T follicular helper cell (primary cell): ENCODE results near the gene OSBPL2.

Source experiments
- DNase-seq: peaks from one replicate; pipeline ENCODE4 v3.0.0-alpha.2; 2020; ENCODE audit warnings: low read depth

Gene OSBPL2

GRCh38 chr20:62235777-62236157 lies 2.6 kb upstream of the OSBPL2 start:
- no peak for DNase-seq

- DNase-seq, result no peak
These were observed 2.1 kb upstream of the OSBPL2 start for GRCh38 chr20:62236200-62236599.

DNA sequence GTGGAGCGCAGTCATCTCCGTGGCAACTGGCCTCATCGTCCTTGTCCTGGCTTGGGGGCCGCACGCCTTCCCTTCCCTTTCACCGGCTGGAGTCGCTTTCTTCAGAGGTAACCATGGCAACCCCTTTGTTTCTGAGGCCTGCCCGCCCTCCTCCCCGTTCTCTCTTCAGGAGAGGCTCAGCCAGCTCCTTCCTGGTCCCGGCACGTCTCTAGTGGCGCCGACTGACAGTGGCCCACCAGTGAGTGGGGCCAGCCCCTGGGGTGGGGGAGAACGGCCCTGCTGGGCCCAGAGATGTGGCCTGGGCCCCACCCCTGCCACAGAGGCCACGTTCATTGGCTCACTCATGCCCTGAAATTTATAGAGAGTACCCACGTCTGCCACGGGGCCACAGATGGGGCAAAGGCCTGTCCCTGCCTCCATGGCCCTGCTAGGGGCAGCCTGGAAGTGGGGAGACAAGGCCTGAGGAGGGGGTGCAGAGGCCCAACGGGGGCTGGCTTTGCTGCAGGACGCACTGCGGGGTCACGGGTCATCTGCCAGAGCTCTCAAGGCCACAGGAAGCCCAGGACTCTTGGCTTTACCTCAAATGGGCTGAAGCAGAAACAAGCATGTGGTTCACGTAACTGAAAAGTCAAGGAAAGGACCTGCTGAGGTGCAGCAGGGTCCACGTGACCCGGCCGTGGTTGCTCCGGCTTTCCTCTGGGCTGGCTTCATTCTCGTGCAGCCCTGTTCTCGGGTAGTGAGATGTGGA lies 1.4 kb upstream of the OSBPL2 start:
- no peak for DNase-seq

- no peak for DNase-seq
These were observed 864 bp upstream of the OSBPL2 start for GRCh38 chr20:62237514-62237800.

GRCh38 chr20:62238569-62239277 lies 402 bp downstream of the OSBPL2 start:
- DNase-seq, result no peak

- no peak for DNase-seq
These were observed 1.1 kb downstream of the OSBPL2 start for GRCh38 chr20:62239278-62239879.

DNA sequence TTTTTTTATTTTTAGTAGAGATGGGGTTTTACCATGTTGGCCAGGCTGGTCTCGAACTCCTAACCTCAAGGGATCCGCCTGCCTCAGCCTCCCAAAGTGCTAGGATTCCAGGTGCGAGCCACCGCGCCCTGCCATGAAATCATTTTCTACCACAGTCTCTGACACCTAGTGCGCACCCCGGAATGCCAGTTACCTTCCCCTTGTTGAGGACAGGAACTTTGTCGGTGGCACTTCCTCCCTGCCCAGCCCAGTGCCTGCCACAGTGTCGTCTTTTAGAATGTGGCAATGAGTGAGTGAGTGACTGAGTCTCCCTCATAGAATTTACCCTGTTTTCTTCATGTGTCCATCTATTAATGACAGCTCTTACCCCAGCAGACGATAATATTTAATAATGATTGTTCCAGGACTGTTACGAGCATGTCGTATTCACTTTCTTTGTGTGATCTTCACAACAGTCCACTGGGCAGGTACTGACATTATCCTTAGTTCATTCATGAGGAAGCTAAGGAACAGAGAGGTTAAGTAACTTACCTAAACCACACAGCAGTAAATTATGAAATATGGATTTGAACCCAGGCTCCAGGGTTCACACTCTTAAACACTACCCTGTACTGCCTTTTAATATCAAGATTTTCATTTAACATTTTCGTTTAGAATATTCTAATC lies 1.8 kb downstream of the OSBPL2 start:
- DNase-seq, result no peak

DNA sequence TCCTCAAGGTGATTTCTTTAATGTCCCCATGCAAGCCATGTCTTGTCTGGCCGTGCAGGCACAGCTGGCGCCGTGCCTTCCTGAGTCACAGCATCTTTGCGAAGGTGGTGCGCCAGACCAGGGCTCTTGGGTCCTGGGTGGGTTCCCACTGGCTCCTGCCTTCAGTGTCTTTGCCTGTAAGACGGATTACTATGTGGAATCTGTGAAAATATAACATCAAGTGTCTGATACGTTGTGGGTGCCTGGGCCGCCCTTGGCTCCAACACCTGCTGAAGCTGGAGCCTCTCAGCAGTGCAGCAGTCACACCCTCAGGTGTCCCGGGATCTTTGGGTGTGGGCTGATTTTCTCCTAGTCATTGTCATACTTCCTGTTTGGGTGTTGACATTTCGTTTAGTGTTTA lies 3.2 kb downstream of the OSBPL2 start:
- no peak for DNase-seq

DNA sequence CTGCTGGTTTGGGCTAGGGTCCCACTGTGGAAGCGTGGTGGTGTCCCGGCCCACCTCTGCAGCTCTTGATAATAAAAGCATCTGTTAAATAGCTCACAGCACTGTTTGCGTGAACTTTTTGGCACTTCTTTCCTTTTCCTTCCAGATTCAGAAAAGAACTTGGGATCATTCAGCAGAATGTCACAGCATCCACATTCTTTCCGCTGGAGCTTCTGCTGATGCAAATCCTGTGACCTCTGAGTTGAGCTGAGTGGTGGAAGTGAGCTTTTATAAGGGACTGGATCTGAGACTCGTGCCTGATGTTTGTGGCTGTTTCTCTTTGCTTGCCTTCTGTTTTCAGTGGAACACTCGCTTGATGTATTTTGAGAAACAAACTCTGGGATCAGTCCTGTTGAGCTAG lies 3.9 kb downstream of the OSBPL2 start:
- no peak for DNase-seq

GRCh38 chr20:62243106-62243505 lies 4.8 kb downstream of the OSBPL2 start:
- DNase-seq, result no peak

GRCh38 chr20:62243906-62244515 lies 5.7 kb downstream of the OSBPL2 start:
- DNase-seq, result no peak

- DNase-seq, result no peak
These were observed 6.4 kb downstream of the OSBPL2 start for GRCh38 chr20:62244644-62245108.

DNA sequence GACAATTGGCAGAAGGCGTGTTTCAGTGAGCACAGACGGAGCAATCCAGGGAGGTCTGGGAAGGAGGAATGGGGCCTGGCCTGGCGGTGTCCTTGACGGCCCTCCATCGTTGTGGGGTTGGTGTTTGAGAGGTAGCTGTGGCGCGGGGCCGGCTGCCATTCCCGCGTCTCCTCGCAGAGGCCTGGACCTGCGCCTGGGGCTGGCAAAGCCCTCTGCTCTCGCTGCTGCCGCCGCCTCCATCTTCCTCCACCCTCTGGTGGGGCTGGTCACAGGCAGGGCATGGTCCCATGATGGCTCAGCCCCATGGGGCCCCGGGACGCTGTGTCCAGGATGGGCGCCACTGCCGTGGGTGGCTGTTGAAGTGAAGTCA lies 7.6 kb downstream of the OSBPL2 start:
- no peak for DNase-seq

DNA sequence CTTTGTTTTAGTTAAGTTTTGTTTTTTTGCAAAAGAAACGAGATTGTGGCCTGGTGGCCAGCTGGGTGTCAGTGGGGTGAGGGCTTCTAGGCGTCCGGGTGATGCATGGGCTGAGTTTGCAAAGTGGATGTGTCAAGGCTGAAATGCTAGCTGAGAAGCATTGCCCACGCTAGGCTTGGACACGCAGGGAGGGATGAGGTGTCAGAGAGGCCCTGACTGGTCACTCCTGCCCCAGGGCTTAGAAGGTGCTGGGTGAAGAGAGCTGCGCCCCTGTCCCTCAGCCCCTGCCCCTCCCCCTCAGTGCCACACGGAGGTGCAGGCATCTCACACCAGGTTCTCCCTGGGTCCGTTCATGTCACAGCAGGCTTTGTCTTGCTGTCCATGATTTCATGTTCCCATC lies 8.1 kb downstream of the OSBPL2 start:
- DNase-seq, result no peak

GRCh38 chr20:62246872-62247652 lies 8.7 kb downstream of the OSBPL2 start:
- DNase-seq, result no peak

GRCh38 chr20:62248890-62249560 lies 10.7 kb downstream of the OSBPL2 start:
- DNase-seq, result no peak

DNA sequence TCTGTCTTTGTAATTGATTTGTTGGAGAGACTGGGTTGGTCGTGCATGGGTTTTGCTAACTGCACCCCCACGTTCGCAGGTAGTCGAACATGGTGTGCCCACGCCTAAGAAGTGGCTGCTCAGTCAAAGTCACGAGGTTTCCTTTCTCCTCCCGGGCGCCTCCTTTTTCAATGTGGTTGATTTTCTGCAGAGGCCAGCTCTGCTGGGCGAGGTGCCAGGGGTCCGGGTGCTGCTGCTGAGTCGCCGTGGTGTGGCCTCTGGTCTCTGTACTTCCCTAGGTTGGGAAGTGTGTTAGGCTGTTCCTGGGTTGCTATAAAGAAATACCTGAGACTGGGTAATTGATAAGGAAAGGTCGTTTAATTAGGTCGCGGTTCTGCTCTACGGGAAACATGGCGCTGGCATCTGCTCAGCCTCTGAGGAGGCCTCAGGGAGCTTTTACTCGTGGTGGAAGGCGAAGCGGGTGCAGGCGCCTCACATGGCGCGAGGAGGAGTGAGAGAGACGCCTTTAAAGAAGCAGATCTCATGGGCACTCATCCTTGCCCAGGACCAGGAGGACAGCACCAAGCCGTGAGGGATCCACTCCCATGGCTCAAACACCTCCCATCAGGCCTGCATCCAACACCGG lies 14.1 kb downstream of the OSBPL2 start:
- DNase-seq, result no peak

- DNase-seq, result no peak
These were observed 15.1 kb downstream of the OSBPL2 start for GRCh38 chr20:62253398-62253797.

DNA sequence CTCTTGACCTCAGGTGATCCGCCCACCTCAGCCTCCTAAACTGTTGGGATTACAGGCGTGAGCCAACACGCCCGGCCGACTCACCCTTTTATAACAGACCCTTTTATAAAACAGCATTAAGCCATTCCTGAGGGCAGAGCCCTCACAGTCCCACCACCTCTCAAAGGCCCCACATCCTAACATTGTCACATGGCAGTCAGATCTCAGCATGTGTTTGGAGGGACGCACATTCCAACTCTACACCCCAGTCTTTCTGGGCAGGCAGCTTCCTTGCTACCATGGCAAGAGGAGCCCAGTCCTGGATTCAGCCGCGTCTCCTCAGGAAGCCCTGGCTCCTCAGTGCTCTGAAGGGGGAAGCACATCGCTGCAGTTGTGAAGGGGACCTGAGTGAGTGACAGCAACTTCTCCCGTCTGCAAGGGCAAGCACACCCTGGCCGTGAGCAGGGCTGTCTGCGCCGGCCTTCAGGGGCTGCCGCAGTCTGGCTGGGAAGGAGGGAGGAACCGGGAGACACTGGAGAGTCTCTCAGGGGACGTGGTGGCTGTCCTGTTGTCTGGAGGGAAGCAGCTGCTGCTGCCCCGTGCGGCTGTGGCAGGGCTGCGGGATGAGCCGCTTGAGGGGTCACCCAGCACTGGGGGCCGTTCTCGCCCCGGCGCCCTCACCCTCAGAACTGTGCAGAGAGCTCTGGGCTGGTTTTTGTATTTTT lies 15.9 kb downstream of the OSBPL2 start:
- no peak for DNase-seq

GRCh38 chr20:62255976-62256375 lies 17.7 kb downstream of the OSBPL2 start:
- DNase-seq, result no peak
